IPS-20b (cell line): ENCODE results near the gene TNMD.

Experiments
- H3K27ac ChIP-seq: one replicate; pipeline ENCODE4 v1.5.1; 2013; ENCODE audit warnings: low read length
- H3K27me3 ChIP-seq: 2 replicates; pipeline ENCODE4 v1.6.1; 2013; ENCODE audit warnings: mild to moderate bottlenecking, low read length, inconsistent platforms; ENCODE audit not compliant: insufficient read depth
- H3K36me3 ChIP-seq: 2 replicates; pipeline ENCODE4 v1.6.1; 2013; ENCODE audit warnings: low read depth, mild to moderate bottlenecking, inconsistent platforms, low read length, moderate library complexity; ENCODE audit not compliant: insufficient read depth
- H3K4me1 ChIP-seq: 2 replicates; pipeline ENCODE4 v1.6.1; 2013; ENCODE audit warnings: mild to moderate bottlenecking, control low read depth, inconsistent platforms, low read length, moderate library complexity; ENCODE audit not compliant: insufficient read depth
- H3K4me3 ChIP-seq: 2 replicates; pipeline ENCODE4 v1.5.1; 2013; ENCODE audit warnings: mild to moderate bottlenecking, low read length, inconsistent platforms
- H3K9ac ChIP-seq: 2 replicates; pipeline ENCODE4 v1.6.1; 2013; ENCODE audit warnings: low read depth, mild to moderate bottlenecking, inconsistent platforms, low read length, moderate library complexity
- H3K9me3 ChIP-seq: 2 replicates; pipeline ENCODE4 v1.6.1; 2013; ENCODE audit warnings: mild to moderate bottlenecking, low read depth, low read length, inconsistent platforms; ENCODE audit not compliant: insufficient read depth

The TNMD gene

DNA sequence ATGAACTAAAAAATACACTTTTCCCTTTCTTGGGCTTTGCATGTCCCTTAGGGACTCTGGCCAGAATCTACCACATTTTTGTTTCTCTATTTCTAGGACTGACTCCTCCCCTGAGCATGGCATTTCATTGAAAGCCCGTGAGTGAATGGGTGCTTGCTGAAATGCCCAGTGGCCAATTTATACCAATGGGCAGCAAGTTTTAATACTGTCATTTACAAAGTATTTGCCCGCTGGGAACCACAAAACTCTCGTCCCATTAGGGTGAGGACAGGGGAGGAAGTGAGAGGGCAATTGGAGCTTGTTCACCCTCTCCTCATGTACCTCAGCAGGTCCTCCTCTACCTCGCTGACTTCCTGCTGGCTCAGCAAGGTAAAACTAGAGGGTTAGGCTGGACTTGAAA, 60.4 kb downstream of the TNMD start:
- Histone ChIP-seq H3K27ac (no peak overlapping the region), H3K9ac (no peak overlapping the region), H3K36me3 (no peaks in the 10 kb centered on the region), H3K4me3 (no peak overlapping the region), H3K9me3 (no peaks in the 10 kb centered on the region), H3K4me1 (peaks cover 5% of the 10 kb centered on the region; the same call in 1 of the 2 replicates), H3K27me3 (no peaks in the 10 kb centered on the region)

DNA sequence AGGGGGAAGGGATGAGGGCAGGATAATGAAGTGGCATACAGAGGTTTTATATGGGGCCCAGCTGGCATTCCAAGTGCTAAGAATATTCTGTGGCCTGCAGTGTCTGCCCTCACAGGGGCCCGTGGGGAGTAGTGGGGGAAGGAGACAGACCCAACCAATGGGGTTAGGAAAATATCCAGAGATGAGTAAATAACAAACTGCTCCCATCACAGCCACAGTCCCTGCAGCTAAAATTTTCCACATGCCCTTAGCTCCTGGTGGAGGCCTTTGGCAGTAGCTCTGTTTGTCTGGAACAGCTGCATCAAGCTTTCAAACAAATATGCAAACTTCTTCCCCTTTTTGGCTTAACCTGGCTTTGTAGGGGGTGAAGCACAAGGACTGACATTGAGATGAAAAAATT, 62.4 kb downstream of the TNMD start:
- H3K9ac ChIP-seq: no peak overlapping the region
- no peak overlapping the region for H3K27ac ChIP-seq
- H3K9me3 ChIP-seq: no peaks in the 10 kb centered on the region
- H3K27me3 ChIP-seq: no peaks in the 10 kb centered on the region
- peaks cover 5% of the 10 kb centered on the region; the same call in 1 of the 2 replicates for H3K4me1 ChIP-seq
- no peak overlapping the region for H3K4me3 ChIP-seq
- H3K36me3 ChIP-seq: no peaks in the 10 kb centered on the region

DNA sequence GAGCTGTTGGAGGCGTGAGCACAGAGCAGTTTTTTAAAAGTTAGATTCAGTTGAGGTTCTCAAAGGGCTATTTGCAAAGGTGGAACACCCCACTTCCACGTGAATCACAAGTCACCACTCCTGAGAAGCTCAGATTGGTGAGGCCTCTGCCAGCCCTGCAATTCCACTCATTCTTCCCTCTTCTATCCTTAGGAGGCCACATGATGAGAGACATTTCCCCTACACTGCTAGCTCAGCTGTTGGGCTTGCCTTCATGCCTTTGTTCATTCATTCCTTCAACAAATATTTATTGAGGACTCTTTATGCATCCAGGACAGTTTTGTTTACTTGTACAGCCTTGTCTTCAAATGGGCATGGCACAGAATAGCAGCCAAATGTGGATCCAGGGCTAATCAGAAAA, 63.0 kb downstream of the TNMD start:
- Histone ChIP-seq H3K9ac (no peak overlapping the region), H3K36me3 (no peaks in the 10 kb centered on the region), H3K4me1 (peaks cover 5% of the 10 kb centered on the region; the same call in 1 of the 2 replicates), H3K4me3 (no peak overlapping the region), H3K27me3 (no peaks in the 10 kb centered on the region), H3K9me3 (no peaks in the 10 kb centered on the region), H3K27ac (no peak overlapping the region)

DNA sequence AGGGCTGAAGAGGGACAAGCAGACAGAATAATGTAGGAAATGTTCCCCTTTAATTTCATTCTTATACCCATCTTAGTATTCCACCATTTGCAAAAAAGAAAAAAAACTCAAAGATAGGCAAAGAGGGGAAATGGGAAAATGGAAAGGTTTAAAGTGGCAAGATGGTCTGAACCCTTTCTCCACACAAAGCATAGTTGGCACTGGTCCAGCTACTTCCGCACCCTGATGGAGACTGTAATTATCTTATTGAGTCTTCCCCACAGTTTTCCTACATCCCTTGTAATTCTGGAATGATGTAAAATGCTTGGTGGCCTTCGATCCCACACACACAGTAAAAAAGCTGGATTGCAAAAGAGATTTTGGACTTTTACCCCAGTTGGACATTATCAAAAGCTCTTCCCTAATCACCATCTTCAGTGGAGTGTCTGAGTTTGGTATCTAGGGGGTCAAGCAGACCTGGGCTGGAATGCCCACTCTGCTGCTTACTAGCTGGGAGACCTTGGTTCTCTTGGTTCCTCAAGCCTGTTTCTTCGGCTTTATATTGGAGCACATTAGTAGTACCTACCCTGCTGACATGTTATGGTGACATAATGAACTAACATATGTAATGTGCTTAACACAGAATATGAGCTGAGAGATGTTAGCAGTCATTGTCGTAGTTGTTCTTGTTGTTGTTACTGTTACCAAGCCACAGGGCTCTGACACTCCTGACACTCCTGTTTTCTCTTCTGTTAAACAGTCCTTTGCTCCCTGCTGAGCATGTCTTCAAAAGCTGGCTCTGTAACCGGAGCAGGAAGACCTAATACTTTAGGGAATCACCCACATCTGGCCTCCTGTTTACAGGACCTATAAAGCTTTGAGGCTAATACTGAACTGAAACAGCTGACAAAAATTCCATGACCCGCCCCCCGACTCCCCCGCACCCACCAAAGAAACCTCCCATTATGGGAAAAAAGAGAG, 64.0 kb downstream of the TNMD start:
- no peaks in the 10 kb centered on the region for H3K27me3 ChIP-seq
- no peaks in the 10 kb centered on the region for H3K36me3 ChIP-seq
- H3K9me3 ChIP-seq: no peaks in the 10 kb centered on the region
- H3K4me1 ChIP-seq: peaks cover 5% of the 10 kb centered on the region; the same call in 1 of the 2 replicates
- no peak overlapping the region for H3K27ac ChIP-seq
- no peak overlapping the region for H3K4me3 ChIP-seq
- no peak overlapping the region for H3K9ac ChIP-seq
